Uterus (tissue), 2 donors: ENCODE measurements around the gene EIF2B4.

ENCODE experiments used
- POLR2A ChIP-seq, 2 donors: fragments of 450-650 bp; IDR thresholded peaks; one replicate each; pipeline ENCODE4 v1.6.1; 2016; ENCODE audit warnings: antibody characterized with exemption in 2 of 2, mild to moderate bottlenecking in 1 of 2, moderate library complexity in 1 of 2
- TF ChIP-seq, protein P1 (sequence below), 4 experiments: fragments of 200-600 bp in 2 of 4; fragments of 450-650 bp in 2 of 4; sonication (generic) in 2 of 4; IDR thresholded peaks; one replicate each; pipeline ENCODE4 v1.5.1; 2016 to 2019; ENCODE audit warnings: antibody characterized with exemption in 4 of 4, mild to moderate bottlenecking in 2 of 4, moderate library complexity in 1 of 4

DNA sequence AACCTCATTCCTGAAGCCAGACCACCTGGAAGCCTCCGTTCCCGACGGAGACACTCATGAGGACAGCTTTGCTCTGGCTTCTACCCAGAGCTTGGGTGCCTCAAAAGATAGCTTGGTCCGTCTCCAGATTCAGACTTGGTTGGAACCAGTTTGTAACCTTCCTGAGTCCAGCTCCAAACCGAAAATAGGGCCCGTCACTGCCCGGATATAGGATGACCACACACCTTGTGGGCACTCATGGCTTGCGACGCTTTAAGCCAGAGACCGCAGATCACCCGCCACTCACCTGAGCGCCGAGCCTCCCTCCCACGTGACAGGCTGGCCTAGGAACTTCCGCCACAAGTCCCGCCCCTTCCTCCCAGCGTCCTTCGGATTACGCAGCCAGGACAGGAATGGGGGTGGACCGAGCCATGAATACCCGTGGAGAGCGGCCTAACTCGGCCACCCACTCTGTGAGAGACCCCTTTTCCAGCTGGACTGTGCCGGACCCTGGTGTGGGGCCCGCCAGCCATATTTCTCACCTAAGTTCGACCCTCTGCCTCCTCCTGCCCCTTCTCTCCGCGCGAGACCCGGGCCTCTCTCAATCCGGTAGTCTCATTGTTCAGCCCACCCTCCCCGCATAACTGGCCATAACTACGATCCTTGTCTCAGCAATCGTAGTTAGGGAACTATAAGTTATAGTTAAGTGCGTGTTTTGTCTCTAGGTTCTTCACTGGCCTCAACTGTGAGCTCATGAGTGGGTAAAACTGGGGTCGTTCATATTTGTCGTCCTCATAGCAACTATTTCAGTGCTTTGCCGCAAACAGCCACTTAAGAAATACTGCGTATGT lies 47.2 kb downstream of the EIF2B4 start, which contains the start of gene MPV17:
- TF ChIP-seq, protein P1, sequence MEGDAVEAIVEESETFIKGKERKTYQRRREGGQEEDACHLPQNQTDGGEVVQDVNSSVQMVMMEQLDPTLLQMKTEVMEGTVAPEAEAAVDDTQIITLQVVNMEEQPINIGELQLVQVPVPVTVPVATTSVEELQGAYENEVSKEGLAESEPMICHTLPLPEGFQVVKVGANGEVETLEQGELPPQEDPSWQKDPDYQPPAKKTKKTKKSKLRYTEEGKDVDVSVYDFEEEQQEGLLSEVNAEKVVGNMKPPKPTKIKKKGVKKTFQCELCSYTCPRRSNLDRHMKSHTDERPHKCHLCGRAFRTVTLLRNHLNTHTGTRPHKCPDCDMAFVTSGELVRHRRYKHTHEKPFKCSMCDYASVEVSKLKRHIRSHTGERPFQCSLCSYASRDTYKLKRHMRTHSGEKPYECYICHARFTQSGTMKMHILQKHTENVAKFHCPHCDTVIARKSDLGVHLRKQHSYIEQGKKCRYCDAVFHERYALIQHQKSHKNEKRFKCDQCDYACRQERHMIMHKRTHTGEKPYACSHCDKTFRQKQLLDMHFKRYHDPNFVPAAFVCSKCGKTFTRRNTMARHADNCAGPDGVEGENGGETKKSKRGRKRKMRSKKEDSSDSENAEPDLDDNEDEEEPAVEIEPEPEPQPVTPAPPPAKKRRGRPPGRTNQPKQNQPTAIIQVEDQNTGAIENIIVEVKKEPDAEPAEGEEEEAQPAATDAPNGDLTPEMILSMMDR (IDR thresholded peaks at IDR 0.05) = peak in 1 of 4 experiments; percentile 24
- peak; percentile 72 to 89 for TF ChIP-seq POLR2A (IDR thresholded peaks at IDR 0.05)
